SJSA1 (cell line): ENCODE measurements around the gene CENPP. TPM values are rescaled to one million over a fixed set of nuclear protein-coding genes. Genes with fewer than 3 reads are reported as not detected.
"Not testable (repeated sequence)": the region's sequence is repeated elsewhere in the genome, so short reads cannot be mapped to it uniquely, and the experiment has no call there.

Source experiments
- DNase-seq, 2 experiments: peaks; one replicate each; pipeline ENCODE4 v3.0.0-alpha.2; 2015 to 2020; ENCODE audit warnings: low spot score in 2 of 2, low read depth in 1 of 2
- H3K27ac ChIP-seq: fragments of 250-450 bp; sonication (Bioruptor Pico); 2 replicates; pipeline ENCODE4 v1.5.1; 2020; ENCODE audit warnings: mild to moderate bottlenecking, moderate library complexity
- H3K27me3 ChIP-seq: fragments of 250-450 bp; sonication (Bioruptor Pico); replicated peaks from 2 replicates; pipeline ENCODE4 v1.5.1; 2020; ENCODE audit warnings: mild to moderate bottlenecking, moderate library complexity
- H3K36me3 ChIP-seq: fragments of 250-450 bp; sonication (Bioruptor Pico); 2 replicates; pipeline ENCODE4 v1.5.1; 2020; ENCODE audit warnings: mild to moderate bottlenecking
- H3K4me1 ChIP-seq: fragments of 250-450 bp; sonication (Bioruptor Pico); replicated peaks from 2 replicates; pipeline ENCODE4 v1.6.1; 2021; ENCODE audit warnings: mild to moderate bottlenecking
- H3K4me3 ChIP-seq: fragments of 250-450 bp; sonication (Bioruptor Pico); 2 replicates; pipeline ENCODE4 v1.5.1; 2020; ENCODE audit warnings: mild to moderate bottlenecking
- H3K9me3 ChIP-seq: fragments of 250-450 bp; sonication (Bioruptor Pico); replicated peaks from 2 replicates; pipeline ENCODE4 v1.5.1; 2020; ENCODE audit warnings: mild to moderate bottlenecking
- total RNA-seq: library from RNA; depleted of rRNA; stranded (reverse); fragments of >200 nt; shearing (Covaris generic); gene quantifications from 2 replicates; pipeline ENCODE4 v1.2.3, GENCODE V29; 2014

CENPP gene
- total RNA-seq, 1 experiment from 2014 or later: 11.0 TPM

GRCh38 chr9:92404042-92404836 is 78.5 kb downstream of the CENPP start, which contains the start of gene OGN:
OGN (minus strand) TSS chr9:92404578; CDS start chr9:92403407, 1,171 bp downstream.
- Histone ChIP-seq H3K36me3 (no peaks in the 10 kb centered on the region), H3K4me3 (no peak within 1 kb of the TSS), H3K9me3 (no peaks in the 10 kb centered on the region), H3K27me3 (no peaks in the 10 kb centered on the region), H3K27ac (no peak within 1 kb of the TSS), H3K4me1 (no peaks in the 10 kb centered on the region)
- DNase-seq: no peak

- H3K36me3 ChIP-seq: no peaks in the 10 kb centered on the region
- no peaks in the 10 kb centered on the region for H3K4me1 ChIP-seq
- no peak overlapping the region for H3K27ac ChIP-seq
- H3K27me3 ChIP-seq: no peaks in the 10 kb centered on the region
- DNase-seq: no peak
- H3K4me3 ChIP-seq: no peak overlapping the region
- no peaks in the 10 kb centered on the region for H3K9me3 ChIP-seq
Measured at GRCh38 chr9:92405818-92406217, 80.1 kb downstream of the CENPP start.

GRCh38 chr9:92406477-92406876 is 80.7 kb downstream of the CENPP start:
- no peak for DNase-seq
- Histone ChIP-seq H3K27ac (no peak overlapping the region), H3K9me3 (no peaks in the 10 kb centered on the region), H3K4me1 (no peaks in the 10 kb centered on the region), H3K36me3 (no peaks in the 10 kb centered on the region), H3K4me3 (no peak overlapping the region), H3K27me3 (no peaks in the 10 kb centered on the region)

- Histone ChIP-seq H3K27me3 (no peaks in the 10 kb centered on the region), H3K36me3 (no peaks in the 10 kb centered on the region), H3K4me3 (no peak overlapping the region), H3K27ac (no peak overlapping the region), H3K4me1 (no peaks in the 10 kb centered on the region), H3K9me3 (no peaks in the 10 kb centered on the region)
- DNase-seq: no peak
Measured at GRCh38 chr9:92407818-92408217, 82.1 kb downstream of the CENPP start.

GRCh38 chr9:92408747-92409478 is 83.2 kb downstream of the CENPP start:
- Histone ChIP-seq H3K4me1 (no peaks in the 10 kb centered on the region), H3K27ac (no peak overlapping the region), H3K27me3 (no peaks in the 10 kb centered on the region), H3K9me3 (no peaks in the 10 kb centered on the region), H3K36me3 (no peaks in the 10 kb centered on the region), H3K4me3 (no peak overlapping the region)
- DNase-seq: no peak

GRCh38 chr9:92411157-92411556 is 85.4 kb downstream of the CENPP start:
- H3K4me1 ChIP-seq, H3K27me3 ChIP-seq, DNase-seq, H3K4me3 ChIP-seq, H3K9me3 ChIP-seq, H3K36me3 ChIP-seq, H3K27ac ChIP-seq: not testable (repeated sequence)

GRCh38 chr9:92414566-92414965 is 88.8 kb downstream of the CENPP start:
- no peak for DNase-seq
- H3K27me3 ChIP-seq: no peaks in the 10 kb centered on the region
- no peaks in the 10 kb centered on the region for H3K36me3 ChIP-seq
- no peaks in the 10 kb centered on the region for H3K9me3 ChIP-seq
- no peaks in the 10 kb centered on the region for H3K4me1 ChIP-seq
- H3K4me3 ChIP-seq: no peak overlapping the region
- H3K27ac ChIP-seq: no peak overlapping the region

- Histone ChIP-seq H3K36me3 (no peaks in the 10 kb centered on the region), H3K27me3 (no peaks in the 10 kb centered on the region), H3K4me1 (peaks cover 21% of the 10 kb centered on the region), H3K27ac (no peak overlapping the region), H3K4me3 (no peak overlapping the region), H3K9me3 (no peaks in the 10 kb centered on the region)
- DNase-seq: no peak
Measured at GRCh38 chr9:92422611-92423338, 97.0 kb downstream of the CENPP start.

- Histone ChIP-seq H3K36me3 (no peaks in the 10 kb centered on the region), H3K27ac (no peak overlapping the region), H3K9me3 (no peaks in the 10 kb centered on the region), H3K27me3 (no peaks in the 10 kb centered on the region), H3K4me3 (no peak overlapping the region), H3K4me1 (peaks cover 21% of the 10 kb centered on the region)
- DNase-seq: no peak
Measured at GRCh38 chr9:92423612-92424011, 97.9 kb downstream of the CENPP start.

- peak within 1 kb of the TSS; percentile 43; the same call in 1 of the 2 replicates for H3K27ac ChIP-seq
- peak in 1 of 2 experiments; percentile 21 for DNase-seq
- H3K4me3 ChIP-seq: no peak within 1 kb of the TSS
- H3K27me3 ChIP-seq: no peaks in the 10 kb centered on the region
- H3K9me3 ChIP-seq: no peaks in the 10 kb centered on the region
- no peaks in the 10 kb centered on the region for H3K36me3 ChIP-seq
- H3K4me1 ChIP-seq: peaks cover 21% of the 10 kb centered on the region
Measured at GRCh38 chr9:92424340-92424739, 98.6 kb downstream of the CENPP start, which contains the start of gene OMD. OMD (minus strand) TSS chr9:92424471; CDS start chr9:92417558, 6,913 bp downstream.

- peak in 1 of 2 experiments; percentile 43 for DNase-seq
- Histone ChIP-seq H3K27me3 (no peaks in the 10 kb centered on the region), H3K9me3 (no peaks in the 10 kb centered on the region), H3K4me3 (no peak overlapping the region), H3K36me3 (no peaks in the 10 kb centered on the region), H3K27ac (peak overlapping the region; percentile 43), H3K4me1 (peaks cover 21% of the 10 kb centered on the region)
Measured at GRCh38 chr9:92425474-92425873, 99.7 kb downstream of the CENPP start.

GRCh38 chr9:92426501-92427145 is 100.9 kb downstream of the CENPP start:
- no peak overlapping the region for H3K27ac ChIP-seq
- DNase-seq: no peak
- H3K4me3 ChIP-seq: no peak overlapping the region

GRCh38 chr9:92429836-92430235 is 104.1 kb downstream of the CENPP start:
- Histone ChIP-seq H3K27ac (no peak overlapping the region), H3K9me3 (no peaks in the 10 kb centered on the region), H3K36me3 (no peaks in the 10 kb centered on the region), H3K27me3 (no peaks in the 10 kb centered on the region), H3K4me1 (peaks cover 17% of the 10 kb centered on the region), H3K4me3 (no peak overlapping the region)
- no peak for DNase-seq

More at GRCh38 chr9:92426501-92427145, 100.9 kb downstream of the CENPP start:
- H3K36me3 ChIP-seq: no peaks in the 10 kb centered on the region
- no peaks in the 10 kb centered on the region for H3K27me3 ChIP-seq
- H3K4me1 ChIP-seq: peaks cover 21% of the 10 kb centered on the region
- H3K9me3 ChIP-seq: no peaks in the 10 kb centered on the region
